Adrenal gland (tissue), 12 donors: ENCODE results near the gene MCTP1. TPM values are rescaled to one million over a fixed set of nuclear protein-coding genes. Genes with fewer than 3 reads are reported as not detected.

Experiments used
- DNase-seq, 7 donors: peaks; one replicate each; pipeline ENCODE4 v3.0.0-alpha.2; 2019 to 2020
- H3K27ac ChIP-seq, 5 donors: fragments of 200-600 bp; sonication (generic) in 4 of 5; 1 replicate in 3 of 5; 2 replicates in 2 of 5; pipeline versions ENCODE4 v1.5.1 to v1.8.0; 2016 to 2020; ENCODE audit warnings: mild to moderate bottlenecking in 1 of 5
- H3K27me3 ChIP-seq: fragments of 200-600 bp; 2 replicates; pipeline ENCODE4 v1.8.0; 2021
- H3K36me3 ChIP-seq, 2 donors: fragments of 200-600 bp; replicated peaks in 1 of 2; 1 replicate in 1 of 2; 2 replicates in 1 of 2; pipeline versions ENCODE4 v1.5.1 to v1.8.0; 2018 to 2022
- H3K4me1 ChIP-seq, 2 donors: fragments of 200-600 bp; replicated peaks in 1 of 2; 1 replicate in 1 of 2; 2 replicates in 1 of 2; pipeline versions ENCODE4 v1.5.1 to v1.8.0; 2018 to 2021
- H3K4me3 ChIP-seq, 4 donors: fragments of 200-600 bp; sonication (generic) in 3 of 4; one replicate each; pipeline ENCODE4 v1.5.1; 2016 to 2018
- H3K9me3 ChIP-seq, 3 donors: fragments of 200-600 bp; sonication (generic) in 1 of 3; replicated peaks in 1 of 3; 1 replicate in 2 of 3; 2 replicates in 1 of 3; pipeline versions ENCODE4 v1.5.1 to v1.8.0; 2016 to 2021
- POLR2A ChIP-seq, 2 donors: fragments of 450-650 bp; IDR thresholded peaks; one replicate each; pipeline ENCODE4 v1.6.1; 2017; ENCODE audit warnings: antibody characterized with exemption in 2 of 2, mild to moderate bottlenecking in 2 of 2, moderate library complexity in 1 of 2
- WGBS, 4 donors: extraction: QIAGEN DNeasy Blood & Tissue Kit in 2 of 4; methylation state at CpG; one replicate each; pipeline versions ENCODE4 v1.1.5 to v1.1.7; 2013 to 2017; 5-methylcytosine and 5-hydroxymethylcytosine counted together
- intact Hi-C, 2 donors: fragments of 100-400 bp; cut with DNase I; formaldehyde crosslinking; loops; one replicate each; pipeline versions ENCODE4 v1.14.1 to v1.15.0; 2022 to 2023
- polyA plus RNA-seq, 3 donors: library from polyadenylated mRNA; stranded (reverse); fragments of 200-250 nt in 2 of 3; fragments of 350-450 nt in 1 of 3; fragmentation: Illumina TruSeq in 1 of 3; extraction: RNeasy Lipid Tissue Mini Kit (QIAGEN cat#74804) in 1 of 3; gene quantifications; one replicate each; pipeline ENCODE4 v1.2.3, GENCODE V29; 2013 to 2014
- total RNA-seq, 9 donors: library from RNA; depleted of rRNA in 4 of 9; stranded (reverse); fragments of >200 nt in 4 of 9; fragments of 120-200 nt in 1 of 9; fragmentation: NEBNext Ultra II Directional in 1 of 9; extraction: Animal tissue kit (Norgen Biotek cat#: 25700) in 1 of 9; gene quantifications; one replicate each; pipeline versions ENCODE4 v1.1.0 to v1.2.4, GENCODE V29; 2013 to 2023
- TF ChIP-seq, protein P1 (sequence below), 6 experiments: fragments of 450-650 bp in 4 of 6; fragments of 200-600 bp in 2 of 6; sonication (generic) in 1 of 6; IDR thresholded peaks; 1 replicate in 5 of 6; 2 replicates in 1 of 6; pipeline versions ENCODE4 v1.5.1 to v1.8.0; 2016 to 2021; ENCODE audit warnings: antibody characterized with exemption in 6 of 6, mild to moderate bottlenecking in 2 of 6, moderate library complexity in 1 of 6
- donor health status: healthy with polysubstance abuse.
- donor health status: Bipolar disorder and iron deficiency.
- donor health status: DM: yes; HTN: yes; CAD: no.
- donor health status: DM: no; HTN: no; CAD: no.
- donor health status: DM: no; HTN: no; CAD: no.
- donor health status: DM: yes; HTN: yes; CAD: no.

Gene MCTP1
- total and polyA plus RNA-seq, 12 donors, result 1.2 to 20.1 (median 5.1) TPM

DNA sequence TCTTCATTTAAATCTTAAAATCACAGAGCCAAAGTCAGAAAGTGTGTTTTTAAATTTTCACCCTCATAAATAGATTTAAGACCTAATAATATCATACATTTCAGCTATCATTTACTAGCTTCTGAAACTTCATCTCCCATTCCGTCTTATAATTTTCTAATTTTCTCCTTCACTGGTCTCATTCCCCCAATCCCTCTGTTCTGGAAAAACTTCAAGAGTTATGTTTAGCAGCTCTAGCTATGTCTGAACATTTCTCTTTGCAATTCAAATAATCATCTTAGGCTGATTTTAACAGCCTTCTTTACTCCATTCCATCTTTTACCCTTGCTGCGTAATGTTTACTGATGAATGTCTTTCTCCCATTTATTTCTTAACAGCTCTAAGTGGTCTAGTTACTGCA, 474.0 kb downstream of the MCTP1 start:
- no peak overlapping the region for H3K4me3 ChIP-seq
- no peaks in the 10 kb centered on the region for H3K4me1 ChIP-seq
- 82 to 89% (median 86%) methylated on average over 2 of the region's 2 CpGs for WGBS, 4 donors
- no peak for DNase-seq
- H3K27me3 ChIP-seq, result no peaks in the 10 kb centered on the region
- TF ChIP-seq, protein P1, sequence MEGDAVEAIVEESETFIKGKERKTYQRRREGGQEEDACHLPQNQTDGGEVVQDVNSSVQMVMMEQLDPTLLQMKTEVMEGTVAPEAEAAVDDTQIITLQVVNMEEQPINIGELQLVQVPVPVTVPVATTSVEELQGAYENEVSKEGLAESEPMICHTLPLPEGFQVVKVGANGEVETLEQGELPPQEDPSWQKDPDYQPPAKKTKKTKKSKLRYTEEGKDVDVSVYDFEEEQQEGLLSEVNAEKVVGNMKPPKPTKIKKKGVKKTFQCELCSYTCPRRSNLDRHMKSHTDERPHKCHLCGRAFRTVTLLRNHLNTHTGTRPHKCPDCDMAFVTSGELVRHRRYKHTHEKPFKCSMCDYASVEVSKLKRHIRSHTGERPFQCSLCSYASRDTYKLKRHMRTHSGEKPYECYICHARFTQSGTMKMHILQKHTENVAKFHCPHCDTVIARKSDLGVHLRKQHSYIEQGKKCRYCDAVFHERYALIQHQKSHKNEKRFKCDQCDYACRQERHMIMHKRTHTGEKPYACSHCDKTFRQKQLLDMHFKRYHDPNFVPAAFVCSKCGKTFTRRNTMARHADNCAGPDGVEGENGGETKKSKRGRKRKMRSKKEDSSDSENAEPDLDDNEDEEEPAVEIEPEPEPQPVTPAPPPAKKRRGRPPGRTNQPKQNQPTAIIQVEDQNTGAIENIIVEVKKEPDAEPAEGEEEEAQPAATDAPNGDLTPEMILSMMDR (IDR thresholded peaks at IDR 0.05), result no peak
- TF ChIP-seq POLR2A (IDR thresholded peaks at IDR 0.05), result no peak
- intact Hi-C loops, result no loop called here
- no peaks in the 10 kb centered on the region for H3K9me3 ChIP-seq
- no peak overlapping the region for H3K27ac ChIP-seq
- no peaks in the 10 kb centered on the region for H3K36me3 ChIP-seq

DNA sequence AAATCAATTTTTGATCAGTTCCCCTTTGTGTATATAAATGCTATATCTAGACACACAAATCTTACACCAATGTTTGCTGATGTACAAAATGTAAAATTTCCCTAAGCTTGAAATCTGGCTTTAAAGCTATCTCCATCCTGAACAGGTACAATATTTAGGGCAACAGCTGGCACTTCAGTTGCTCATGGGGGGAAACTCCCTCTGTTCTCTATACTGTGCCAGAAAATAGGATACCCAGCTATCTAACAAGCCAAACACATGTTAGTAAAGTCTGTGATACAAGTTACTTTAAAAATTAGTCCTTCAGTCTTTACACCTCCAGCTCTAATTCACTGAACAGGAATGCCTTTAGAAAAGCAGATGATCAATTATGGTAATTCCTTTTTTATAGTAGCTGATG, 474.6 kb downstream of the MCTP1 start:
- DNase-seq, result no peak
- TF ChIP-seq POLR2A (IDR thresholded peaks at IDR 0.05), result no peak
- TF ChIP-seq, protein P1 (IDR thresholded peaks at IDR 0.05), result no peak
- H3K27ac ChIP-seq, result no peak overlapping the region
- H3K4me1 ChIP-seq, result no peaks in the 10 kb centered on the region
- intact Hi-C loops, result no loop called here
- no peaks in the 10 kb centered on the region for H3K27me3 ChIP-seq
- H3K9me3 ChIP-seq, result no peaks in the 10 kb centered on the region
- H3K4me3 ChIP-seq, result no peak overlapping the region
- no peaks in the 10 kb centered on the region for H3K36me3 ChIP-seq

DNA sequence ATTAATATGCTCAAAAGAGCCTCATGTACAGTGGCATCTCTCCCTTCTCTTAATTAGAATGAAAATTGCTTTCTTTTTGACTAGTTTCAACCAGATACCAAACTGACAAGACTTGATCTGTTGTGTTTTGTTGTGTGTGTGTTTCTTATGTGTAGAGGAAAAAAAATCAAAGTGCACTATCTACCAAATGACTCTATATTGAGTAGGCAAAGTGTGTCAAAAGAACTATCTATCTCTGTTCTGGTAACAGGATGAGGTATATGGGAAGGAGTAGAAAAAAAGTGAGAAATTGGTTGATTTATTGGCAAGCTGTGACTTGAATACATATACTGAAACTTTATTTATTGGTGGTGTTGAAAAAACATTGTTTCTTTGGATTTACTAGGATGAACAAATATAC, 476.4 kb downstream of the MCTP1 start:
- DNase-seq, result no peak
- Histone ChIP-seq H3K27me3 (no peaks in the 10 kb centered on the region), H3K4me1 (no peaks in the 10 kb centered on the region)

DNA sequence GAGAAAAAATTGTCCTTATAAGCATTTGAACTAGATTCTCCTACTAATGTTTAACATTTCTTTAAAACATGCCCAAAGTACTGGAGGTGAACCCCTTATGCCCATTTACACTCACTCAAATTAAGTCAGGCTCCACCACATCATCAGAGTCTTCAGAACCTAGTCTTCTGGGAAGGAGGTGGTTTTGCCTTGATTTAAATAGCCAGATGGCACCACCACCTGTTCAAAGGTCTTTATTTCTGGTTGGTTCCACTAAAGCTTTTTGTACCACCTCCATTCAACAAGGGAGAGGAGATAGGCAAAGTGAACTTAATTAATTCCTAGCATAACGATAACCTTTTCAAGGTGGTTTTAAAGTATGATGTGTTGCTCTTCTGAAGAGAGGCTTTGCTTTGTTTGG, 476.9 kb downstream of the MCTP1 start:
- H3K4me3 ChIP-seq, result no peak overlapping the region
- H3K4me1 ChIP-seq, result no peaks in the 10 kb centered on the region
- H3K9me3 ChIP-seq, result no peaks in the 10 kb centered on the region
- intact Hi-C loops, result no loop called here
- no peak for DNase-seq
- no peaks in the 10 kb centered on the region for H3K36me3 ChIP-seq
- WGBS, 4 donors, result 69 to 90% (median 80%) methylated on average over 1 of the region's 1 CpG
- TF ChIP-seq, protein P1 (IDR thresholded peaks at IDR 0.05), result no peak
- TF ChIP-seq POLR2A (IDR thresholded peaks at IDR 0.05), result no peak
- no peak overlapping the region for H3K27ac ChIP-seq
- H3K27me3 ChIP-seq, result no peaks in the 10 kb centered on the region

More for the DNA sequence above, 476.4 kb downstream of the MCTP1 start:
- H3K4me3 ChIP-seq, result no peak overlapping the region
- no peaks in the 10 kb centered on the region for H3K36me3 ChIP-seq
- no peaks in the 10 kb centered on the region for H3K9me3 ChIP-seq
- TF ChIP-seq, protein P1 (IDR thresholded peaks at IDR 0.05), result no peak
- TF ChIP-seq POLR2A (IDR thresholded peaks at IDR 0.05), result no peak
- intact Hi-C loops, result no loop called here
- no peak overlapping the region for H3K27ac ChIP-seq
